NCI-H146 treated with DMSO at 0.1 percent for 48 hours (cell line): Measurements from ENCODE around the gene GCM1.

Source experiments
- DNase-seq: peaks from one replicate; lab custom pipeline; 2025; ENCODE audit not compliant: unreplicated experiment; lab: John Stamatoyannopoulos, UW

The GCM1 gene

DNA sequence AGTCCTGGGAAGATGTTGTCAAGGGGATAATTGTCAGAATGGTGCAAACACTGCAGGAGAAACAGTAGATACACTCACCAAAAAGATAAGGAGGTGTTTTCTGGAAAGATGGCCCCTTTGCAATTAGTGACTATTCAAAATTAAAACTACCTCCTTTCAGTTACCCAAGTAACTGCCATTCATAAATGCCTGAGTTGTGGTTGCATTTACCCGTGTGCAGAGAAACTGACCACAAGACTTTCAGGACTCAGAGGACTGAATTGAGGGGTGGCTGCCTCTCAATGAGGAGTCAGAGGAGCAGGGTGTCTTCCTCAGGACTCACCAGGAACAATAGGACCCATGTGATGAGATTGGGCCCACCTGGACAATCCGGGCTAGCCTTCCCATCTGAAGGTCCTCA is 39.0 kb downstream of the GCM1 start:
- DNase-seq = no peak

DNA sequence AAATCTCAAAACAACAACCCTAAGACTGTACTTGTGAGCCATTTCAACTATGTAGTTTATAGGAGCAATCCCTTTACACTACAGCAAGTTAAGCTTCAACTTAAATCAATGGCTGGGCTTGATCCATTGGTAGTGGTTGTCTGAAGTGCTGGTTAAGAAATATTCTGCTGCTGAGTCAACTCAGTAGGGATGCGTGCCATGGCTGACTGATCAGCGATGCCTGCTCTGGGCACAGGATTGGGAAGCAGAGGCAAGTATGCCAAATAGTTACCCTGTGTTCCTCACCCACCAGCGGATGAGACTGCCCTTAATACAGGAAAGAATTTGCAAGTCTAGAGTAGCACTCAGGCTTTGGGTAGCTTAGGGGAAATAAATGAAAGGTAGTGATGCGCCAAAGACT is 41.5 kb downstream of the GCM1 start:
- DNase-seq = no peak

DNA sequence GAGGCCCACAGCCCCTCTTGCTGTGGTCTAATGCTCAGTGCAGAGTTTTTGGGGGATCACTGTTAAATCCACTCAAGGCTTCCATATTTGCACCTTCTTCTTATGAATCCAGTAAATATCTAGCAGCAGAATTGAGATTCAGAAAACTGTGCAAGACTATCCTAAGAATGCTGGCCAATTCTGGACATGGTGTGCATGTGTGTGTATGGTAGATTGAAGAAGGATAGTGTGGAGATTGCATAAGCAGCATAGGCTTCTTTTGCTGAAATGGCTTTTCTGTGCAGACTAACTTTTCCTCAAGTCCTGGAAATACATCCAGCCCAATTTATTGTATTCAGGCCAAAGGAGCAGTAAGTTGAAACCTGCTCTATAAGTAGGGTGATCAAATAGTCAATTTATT is 43.7 kb downstream of the GCM1 start:
- DNase-seq = no peak

DNA sequence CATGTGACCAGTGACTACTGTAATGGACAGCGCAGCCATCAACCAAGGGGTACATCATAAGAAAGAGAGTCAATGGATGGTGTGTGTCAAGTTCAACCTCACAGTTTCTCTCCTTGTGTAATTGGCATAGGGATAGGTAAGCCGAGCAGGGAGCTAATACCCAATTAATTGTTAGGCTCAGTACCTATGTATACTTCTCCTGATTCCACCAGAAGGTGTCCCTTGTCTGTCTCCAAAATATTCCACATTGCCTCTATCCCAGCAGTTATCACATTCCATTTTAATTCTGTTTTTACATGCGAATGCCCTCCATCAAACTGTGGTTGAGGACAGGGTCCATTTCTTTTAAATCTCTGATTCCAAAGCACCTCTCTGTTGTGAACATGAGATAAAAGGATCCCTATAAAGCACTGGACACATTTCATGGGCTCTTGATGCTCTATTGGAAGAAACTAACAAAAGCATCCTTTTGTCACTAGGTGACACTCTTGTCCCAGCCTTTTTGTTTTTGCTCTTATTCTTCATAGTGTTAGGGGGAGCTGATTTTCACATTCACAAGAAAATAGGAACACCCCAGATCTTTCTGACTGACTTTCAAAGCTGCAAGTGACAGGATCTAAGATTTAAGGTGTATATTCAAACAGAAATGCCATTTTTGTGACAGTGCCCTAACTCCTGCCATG is 44.5 kb downstream of the GCM1 start:
- peak; percentile 48 for DNase-seq

DNA sequence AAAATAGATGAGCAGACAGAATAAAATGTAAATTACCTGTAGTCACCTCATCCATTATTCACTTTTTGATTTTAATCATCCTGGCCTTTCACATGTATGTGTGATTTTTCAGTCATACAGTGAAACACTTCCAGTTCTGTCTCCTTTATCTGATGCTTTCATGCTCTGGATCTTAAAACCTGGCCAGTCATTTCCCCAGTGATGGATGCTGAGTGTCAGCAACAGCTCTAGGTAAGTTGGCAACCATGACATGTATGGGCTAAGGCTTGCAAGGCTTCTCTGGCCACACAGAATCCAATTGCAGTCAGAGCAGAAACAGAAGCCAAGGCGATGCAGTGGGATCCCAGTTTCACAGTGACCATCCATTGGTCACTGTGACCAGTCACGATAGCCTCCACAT is 47.6 kb downstream of the GCM1 start:
- no peak for DNase-seq

DNA sequence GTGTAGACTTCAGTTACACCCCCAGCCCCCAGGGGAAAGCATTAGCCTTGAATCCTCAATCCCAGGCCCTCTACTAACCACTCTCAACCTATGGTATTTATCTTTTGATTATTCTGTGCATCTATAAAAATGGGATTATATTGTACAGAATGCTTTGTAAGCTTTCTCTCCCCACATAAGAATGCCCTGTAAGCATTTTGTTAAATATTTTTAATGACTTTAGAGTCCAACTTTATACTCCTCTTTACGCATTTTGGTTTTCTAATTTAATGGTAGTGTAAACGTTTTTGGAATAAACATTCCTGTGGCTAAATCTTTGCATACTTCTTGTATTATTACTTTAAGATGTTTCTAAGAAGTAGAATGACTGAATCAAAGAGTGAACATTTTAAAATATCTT is 48.1 kb downstream of the GCM1 start:
- DNase-seq = no peak

DNA sequence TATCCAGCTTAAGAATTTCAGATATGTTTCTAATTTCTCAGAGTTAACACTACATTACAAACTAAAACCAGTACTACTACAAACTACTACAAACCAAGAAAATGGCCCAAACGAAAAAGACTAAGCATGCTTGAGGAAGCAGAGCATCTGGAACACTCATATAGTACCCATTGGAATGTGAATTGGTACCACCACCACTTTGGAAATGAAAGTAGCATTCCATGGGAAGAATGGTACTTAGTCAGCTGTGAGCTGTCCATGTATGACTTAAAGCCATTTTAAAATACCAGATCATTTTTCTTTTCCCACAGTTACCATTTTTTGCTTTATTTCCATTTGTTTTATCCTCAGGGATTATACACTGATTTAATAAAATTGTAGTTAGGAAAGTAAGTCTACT is 52.9 kb downstream of the GCM1 start:
- DNase-seq = no peak

DNA sequence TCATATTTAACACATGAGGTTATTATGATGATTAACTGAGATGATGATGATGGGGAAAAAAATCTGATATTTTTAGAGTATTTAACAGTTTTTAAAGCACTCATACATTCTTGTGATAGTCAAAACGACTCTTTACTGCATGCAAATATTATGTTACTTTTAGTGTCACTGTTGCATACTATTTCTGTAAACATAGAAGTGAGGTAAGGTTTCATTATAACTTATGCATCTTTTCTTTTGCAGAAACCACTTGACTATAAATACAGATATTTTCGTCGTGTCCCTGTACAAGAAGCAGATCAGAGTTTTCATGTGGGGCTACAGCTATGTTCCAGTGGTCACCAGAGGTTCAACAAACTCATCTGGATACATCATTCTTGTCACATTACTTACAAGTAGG is 53.4 kb downstream of the GCM1 start:
- no peak for DNase-seq

DNA sequence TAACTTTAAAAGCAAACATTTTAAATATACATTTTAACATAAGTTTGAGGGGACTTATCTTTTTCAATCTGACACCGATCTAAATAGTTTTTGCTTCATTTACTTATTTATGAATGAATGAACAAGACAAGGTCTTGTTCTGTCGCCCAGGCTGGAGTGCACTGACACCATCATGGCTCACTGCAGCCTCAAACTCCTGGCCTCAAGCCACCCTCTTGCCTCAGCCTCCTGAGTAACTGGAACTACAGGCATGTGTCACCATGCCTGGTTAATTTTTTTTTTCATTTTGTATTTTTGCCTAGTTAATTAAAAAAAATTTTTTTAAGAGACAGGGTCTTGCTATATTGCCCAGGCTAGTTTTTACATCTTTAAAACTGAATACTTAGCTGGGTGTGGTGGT is 58.1 kb downstream of the GCM1 start:
- DNase-seq = no peak

DNA sequence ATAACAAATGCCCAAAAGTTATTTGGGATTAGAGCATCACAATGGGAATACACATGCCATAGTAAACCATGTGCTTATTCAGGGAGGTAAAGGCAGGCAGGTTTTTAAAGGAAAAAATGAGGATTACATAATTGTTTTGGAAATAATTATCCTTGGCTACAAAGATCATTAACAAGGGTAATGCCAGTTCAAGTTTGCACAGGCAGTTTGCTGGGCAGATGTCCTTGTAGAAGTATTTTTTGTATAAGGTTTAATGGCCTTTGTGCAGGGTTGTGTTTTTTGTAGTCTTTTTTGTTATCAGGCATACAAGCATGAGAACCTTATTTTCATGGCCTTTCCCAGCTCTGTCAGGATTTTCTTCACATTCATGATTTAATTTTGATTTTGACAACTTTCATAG is 58.7 kb downstream of the GCM1 start:
- no peak for DNase-seq

DNA sequence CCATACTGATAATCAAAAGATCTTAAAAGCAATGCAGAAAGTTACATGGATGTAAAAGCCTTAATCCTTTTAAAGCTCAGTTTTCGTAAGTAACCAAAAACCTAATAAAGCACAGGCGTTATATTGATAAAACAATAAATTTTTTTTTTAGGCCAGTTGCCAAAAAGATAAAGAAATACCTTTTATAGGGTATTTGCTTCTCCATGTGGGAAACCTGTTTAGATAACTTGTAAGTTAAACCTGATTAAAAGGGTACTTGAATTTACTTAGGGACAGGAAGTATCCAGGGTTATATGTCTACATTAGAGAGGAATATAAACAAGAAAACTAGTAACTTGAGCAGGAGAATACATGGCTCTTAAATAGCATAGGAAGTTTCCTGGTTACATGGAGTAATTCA is 62.3 kb downstream of the GCM1 start:
- no peak for DNase-seq

DNA sequence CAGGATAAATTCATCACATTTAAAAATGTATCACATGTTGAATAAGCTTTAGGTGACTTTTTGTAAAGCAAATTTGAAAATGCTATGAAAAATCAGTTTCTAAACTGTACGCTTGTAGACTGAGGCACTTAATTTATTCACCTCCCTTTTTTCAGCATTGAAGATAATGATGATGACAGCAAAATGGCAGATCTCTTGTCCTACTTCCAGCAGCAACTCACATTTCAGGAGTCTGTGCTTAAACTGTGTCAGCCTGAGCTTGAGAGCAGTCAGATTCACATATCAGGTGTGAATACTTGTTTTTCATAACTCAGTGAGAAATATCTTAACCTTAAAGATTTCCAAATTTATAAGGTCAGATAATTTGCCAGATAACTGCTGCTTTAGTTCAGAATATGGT is 67.8 kb downstream of the GCM1 start:
- no peak for DNase-seq
